AG09319 (cell line): ENCODE results near the gene SLC7A1.

Experiments used
- DNase-seq: peaks from one replicate; pipeline ENCODE4 v3.0.0-alpha.2; 2010; ENCODE audit warnings: low read depth; ENCODE audit errors: extremely low read depth
- TF ChIP-seq, protein P1 (sequence below): IDR thresholded peaks from 2 replicates; pipeline ENCODE4 v1.5.1; 2011; ENCODE audit warnings: low read depth, mild to moderate bottlenecking, inconsistent platforms, low read length, moderate library complexity

SLC7A1 gene

DNA sequence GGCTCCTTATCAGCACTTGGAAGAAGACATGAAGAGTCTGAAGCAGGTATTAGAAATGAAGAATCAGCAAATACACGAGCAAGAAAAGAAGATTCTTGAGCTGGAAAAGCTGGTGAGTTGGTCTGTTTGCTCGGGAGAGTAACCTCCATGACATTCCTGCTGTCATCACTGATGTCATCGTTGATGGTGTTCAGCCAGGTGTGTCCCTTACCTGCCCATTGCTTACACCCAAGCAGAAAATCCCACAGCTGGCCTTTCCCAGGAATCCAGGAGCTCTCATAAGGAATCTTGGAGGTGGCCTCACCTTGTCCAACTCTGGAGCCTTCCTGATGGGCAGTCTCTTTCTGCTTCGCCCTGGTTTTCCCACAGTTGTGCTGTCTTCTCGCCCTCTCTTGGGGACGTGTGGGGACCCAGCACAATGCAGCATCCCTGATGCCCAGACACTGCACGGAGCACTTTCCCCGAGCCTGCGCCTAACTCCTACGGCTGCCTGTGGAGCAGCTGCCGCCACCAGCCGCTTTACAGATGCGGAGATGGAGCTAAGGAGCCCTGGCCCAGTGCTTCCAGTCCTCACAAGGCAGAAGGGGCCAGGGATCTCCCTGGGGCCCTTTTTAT, 97.0 kb downstream of the SLC7A1 start:
- no peak for DNase-seq
- TF ChIP-seq, protein P1, sequence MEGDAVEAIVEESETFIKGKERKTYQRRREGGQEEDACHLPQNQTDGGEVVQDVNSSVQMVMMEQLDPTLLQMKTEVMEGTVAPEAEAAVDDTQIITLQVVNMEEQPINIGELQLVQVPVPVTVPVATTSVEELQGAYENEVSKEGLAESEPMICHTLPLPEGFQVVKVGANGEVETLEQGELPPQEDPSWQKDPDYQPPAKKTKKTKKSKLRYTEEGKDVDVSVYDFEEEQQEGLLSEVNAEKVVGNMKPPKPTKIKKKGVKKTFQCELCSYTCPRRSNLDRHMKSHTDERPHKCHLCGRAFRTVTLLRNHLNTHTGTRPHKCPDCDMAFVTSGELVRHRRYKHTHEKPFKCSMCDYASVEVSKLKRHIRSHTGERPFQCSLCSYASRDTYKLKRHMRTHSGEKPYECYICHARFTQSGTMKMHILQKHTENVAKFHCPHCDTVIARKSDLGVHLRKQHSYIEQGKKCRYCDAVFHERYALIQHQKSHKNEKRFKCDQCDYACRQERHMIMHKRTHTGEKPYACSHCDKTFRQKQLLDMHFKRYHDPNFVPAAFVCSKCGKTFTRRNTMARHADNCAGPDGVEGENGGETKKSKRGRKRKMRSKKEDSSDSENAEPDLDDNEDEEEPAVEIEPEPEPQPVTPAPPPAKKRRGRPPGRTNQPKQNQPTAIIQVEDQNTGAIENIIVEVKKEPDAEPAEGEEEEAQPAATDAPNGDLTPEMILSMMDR = no peak

DNA sequence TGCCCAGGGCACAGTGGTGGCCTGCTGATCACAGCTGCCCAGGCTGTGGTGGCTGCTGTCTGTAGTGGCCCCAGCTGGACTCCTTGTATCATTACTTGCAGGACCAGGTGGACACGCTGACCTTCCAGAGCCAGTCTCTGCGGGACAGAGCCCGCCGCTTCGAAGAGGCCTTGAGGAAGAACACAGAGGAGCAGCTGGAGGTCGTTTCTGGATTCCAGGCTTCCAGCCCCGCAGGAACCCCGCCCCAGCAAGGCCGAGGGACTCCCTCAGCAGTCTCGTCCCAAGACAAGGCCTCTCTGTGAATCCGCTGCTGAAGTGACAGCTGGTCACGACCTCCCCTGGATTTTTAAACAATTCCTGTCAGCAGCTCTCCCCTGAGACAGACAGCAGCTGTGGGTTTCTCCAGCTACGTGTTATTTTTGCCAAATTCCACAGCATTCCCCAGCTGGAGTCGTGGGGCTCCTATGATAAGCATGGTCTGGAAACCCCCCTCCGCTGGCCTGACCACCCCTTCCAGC, 98.3 kb downstream of the SLC7A1 start:
- DNase-seq = no peak
- TF ChIP-seq, protein P1 = no peak

DNA sequence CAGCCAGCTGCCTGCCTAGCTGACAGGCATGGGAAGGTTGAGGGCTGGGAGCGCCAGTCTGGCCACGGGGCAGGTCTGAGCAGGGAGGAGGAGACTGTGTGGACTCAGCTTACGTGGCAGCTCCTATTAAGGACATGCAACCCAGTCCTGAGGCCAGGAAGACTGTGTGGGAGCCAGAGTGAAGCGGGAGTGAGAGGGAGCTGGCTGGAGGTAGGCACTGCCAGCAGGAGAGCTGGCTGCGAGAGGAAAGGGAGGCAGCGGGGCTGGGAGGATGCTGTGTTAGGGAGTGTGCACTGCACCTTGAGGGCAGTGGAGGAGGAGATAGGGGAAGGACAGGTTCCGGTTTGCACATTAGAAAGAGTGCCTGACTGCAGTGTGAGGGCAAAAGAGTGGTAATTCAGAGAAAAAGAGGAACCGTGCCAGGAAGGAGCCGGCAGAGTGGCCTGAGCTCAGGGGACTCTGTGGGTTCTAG, 99.2 kb downstream of the SLC7A1 start:
- TF ChIP-seq, protein P1 = no peak
- no peak for DNase-seq

DNA sequence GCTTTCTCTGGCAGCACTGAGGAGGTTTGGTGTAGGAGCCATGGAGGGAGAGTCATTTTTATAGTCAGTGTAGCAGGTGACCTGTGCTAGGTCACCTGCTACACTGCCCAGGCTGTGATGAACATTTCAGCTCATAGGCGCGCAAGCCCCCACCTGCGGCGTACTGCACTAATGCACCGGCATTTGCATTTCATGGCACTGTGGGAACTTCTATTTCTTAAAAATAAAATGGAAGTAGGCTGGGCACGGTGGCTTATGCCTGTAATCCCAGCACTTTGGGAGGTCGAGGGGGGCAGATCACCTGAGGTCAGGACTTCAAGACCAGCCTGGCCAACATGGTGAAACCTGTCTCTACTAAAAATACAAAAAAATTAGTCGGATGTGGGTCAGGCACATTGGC, 101.0 kb downstream of the SLC7A1 start:
- DNase-seq = no peak
- TF ChIP-seq, protein P1 = no peak

DNA sequence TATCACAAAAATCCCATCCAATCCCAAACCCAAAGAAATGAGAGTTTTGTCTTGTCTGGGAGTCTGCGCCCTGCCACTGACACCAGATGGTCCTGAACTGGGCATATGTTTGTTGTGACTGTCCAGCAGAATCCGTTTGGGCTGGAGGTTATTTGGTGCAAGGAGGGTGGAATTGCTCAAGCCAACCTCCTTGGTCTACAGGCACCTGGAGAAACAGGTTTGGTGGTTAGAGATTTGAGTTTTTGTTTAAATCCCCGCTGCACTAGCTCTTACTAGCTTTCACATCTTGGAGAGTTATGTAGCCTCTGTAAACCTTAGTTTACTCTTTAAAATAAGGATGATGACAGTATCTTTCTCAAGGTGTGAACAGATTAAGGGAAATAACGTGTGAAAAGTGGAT, 101.7 kb downstream of the SLC7A1 start:
- no peak for DNase-seq
- TF ChIP-seq, protein P1 = no peak

DNA sequence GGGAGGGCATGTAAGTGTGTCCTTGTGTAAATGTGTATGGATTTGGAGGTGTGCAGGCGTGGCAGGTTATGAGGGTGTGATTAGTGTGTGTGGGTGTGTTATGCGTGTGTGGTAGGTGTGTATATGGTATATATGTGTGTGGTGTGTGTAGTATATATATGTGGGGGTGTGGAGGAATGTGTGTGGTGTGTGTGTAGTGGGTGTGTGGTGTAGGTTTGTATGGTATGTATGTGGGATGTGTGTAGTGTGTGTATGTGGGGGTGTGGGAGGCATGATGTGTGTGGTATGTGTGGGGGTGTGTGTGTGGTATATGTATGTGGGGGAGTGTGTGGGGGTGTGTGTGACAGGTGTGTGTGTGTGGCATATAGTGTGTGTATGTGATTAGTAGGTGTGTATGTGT, 104.2 kb downstream of the SLC7A1 start:
- TF ChIP-seq, protein P1 = no peak
- DNase-seq = no peak

DNA sequence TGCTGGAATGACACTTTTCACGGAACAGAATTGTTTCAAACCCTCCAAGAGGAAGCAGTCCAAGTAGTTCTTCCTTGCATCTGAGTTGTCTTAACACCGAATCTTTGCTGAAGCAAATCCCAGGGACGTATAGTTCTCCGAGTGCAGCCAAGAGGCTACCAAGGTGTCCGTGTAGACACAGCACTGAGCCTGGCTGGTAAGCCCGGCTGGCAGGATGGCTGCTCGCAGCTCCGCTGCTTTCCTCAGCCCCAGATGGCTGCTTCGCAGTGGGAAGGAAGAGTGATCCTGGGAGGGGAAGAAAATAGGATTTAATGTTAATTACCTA, 105.0 kb downstream of the SLC7A1 start:
- no peak for DNase-seq
- TF ChIP-seq, protein P1 = no peak
